ENCODE data around the gene PGA4.

The PGA4 gene

GRCh38 chr11:61273178-61274078 lies 51.3 kb downstream of the PGA4 start:
- Histone ChIP-seq H3K36me3 (ENCODE audit: control insufficient read depth, insufficient read depth, low read length) (peaks cover 3% of the 10 kb centered on the region), H3K9ac (ENCODE audit: low read depth, low read length) (no peak overlapping the region), H3K27me3 (ENCODE audit: control insufficient read depth, insufficient read depth, low read length) (no peaks in the 10 kb centered on the region), H3K4me3 (ENCODE audit: low read depth, low read length) (no peak overlapping the region), H3K9me3 (ENCODE audit: control insufficient read depth, insufficient read depth, low read length) (no peaks in the 10 kb centered on the region), H3K4me1 (ENCODE audit: control insufficient read depth, insufficient read depth, low read length) (no peaks in the 10 kb centered on the region)

GRCh38 chr11:61274084-61274483 lies 51.9 kb downstream of the PGA4 start:
- no peaks in the 10 kb centered on the region for H3K4me1 ChIP-seq (ENCODE audit: control insufficient read depth, insufficient read depth, low read length)
- H3K9me3 ChIP-seq (ENCODE audit: control insufficient read depth, insufficient read depth, low read length) = no peaks in the 10 kb centered on the region
- no peak overlapping the region for H3K4me3 ChIP-seq (ENCODE audit: low read depth, low read length)
- H3K27me3 ChIP-seq (ENCODE audit: control insufficient read depth, insufficient read depth, low read length) = no peaks in the 10 kb centered on the region
- no peak overlapping the region for H3K9ac ChIP-seq (ENCODE audit: low read depth, low read length)
- peaks cover 3% of the 10 kb centered on the region for H3K36me3 ChIP-seq (ENCODE audit: control insufficient read depth, insufficient read depth, low read length)

- no peaks in the 10 kb centered on the region for H3K4me1 ChIP-seq (ENCODE audit: control insufficient read depth, insufficient read depth, low read length)
- peaks cover 3% of the 10 kb centered on the region for H3K36me3 ChIP-seq (ENCODE audit: control insufficient read depth, insufficient read depth, low read length)
- no peak overlapping the region for H3K4me3 ChIP-seq (ENCODE audit: low read depth, low read length)
These were observed 53.0 kb downstream of the PGA4 start for GRCh38 chr11:61275191-61275590.

GRCh38 chr11:61277186-61278000 lies 55.2 kb downstream of the PGA4 start:
- Histone ChIP-seq H3K9me3 (ENCODE audit: control insufficient read depth, insufficient read depth, low read length) (no peaks in the 10 kb centered on the region), H3K4me3 (ENCODE audit: low read depth, low read length) (no peak overlapping the region), H3K4me1 (ENCODE audit: control insufficient read depth, insufficient read depth, low read length) (no peaks in the 10 kb centered on the region), H3K36me3 (ENCODE audit: control insufficient read depth, insufficient read depth, low read length) (peaks cover 7% of the 10 kb centered on the region), H3K27me3 (ENCODE audit: control insufficient read depth, insufficient read depth, low read length) (peaks cover 3% of the 10 kb centered on the region), H3K9ac (ENCODE audit: low read depth, low read length) (no peak overlapping the region)

More at GRCh38 chr11:61275191-61275590, 53.0 kb downstream of the PGA4 start:
- H3K27me3 ChIP-seq (ENCODE audit: control insufficient read depth, insufficient read depth, low read length) = no peaks in the 10 kb centered on the region
- no peaks in the 10 kb centered on the region for H3K9me3 ChIP-seq (ENCODE audit: control insufficient read depth, insufficient read depth, low read length)
- no peak overlapping the region for H3K9ac ChIP-seq (ENCODE audit: low read depth, low read length)

GRCh38 chr11:61278001-61278470 lies 55.9 kb downstream of the PGA4 start:
- Histone ChIP-seq H3K27me3 (ENCODE audit: control insufficient read depth, insufficient read depth, low read length) (peaks cover 4% of the 10 kb centered on the region), H3K4me1 (ENCODE audit: control insufficient read depth, insufficient read depth, low read length) (no peaks in the 10 kb centered on the region), H3K36me3 (ENCODE audit: control insufficient read depth, insufficient read depth, low read length) (peaks cover 11% of the 10 kb centered on the region), H3K9ac (ENCODE audit: low read depth, low read length) (no peak overlapping the region), H3K9me3 (ENCODE audit: control insufficient read depth, insufficient read depth, low read length) (no peaks in the 10 kb centered on the region), H3K4me3 (ENCODE audit: low read depth, low read length) (no peak overlapping the region)

- H3K27me3 ChIP-seq (ENCODE audit: control insufficient read depth, insufficient read depth, low read length) = peaks cover 4% of the 10 kb centered on the region
- no peaks in the 10 kb centered on the region for H3K9me3 ChIP-seq (ENCODE audit: control insufficient read depth, insufficient read depth, low read length)
- no peak overlapping the region for H3K9ac ChIP-seq (ENCODE audit: low read depth, low read length)
- peaks cover 12% of the 10 kb centered on the region for H3K36me3 ChIP-seq (ENCODE audit: control insufficient read depth, insufficient read depth, low read length)
- H3K4me1 ChIP-seq (ENCODE audit: control insufficient read depth, insufficient read depth, low read length) = no peaks in the 10 kb centered on the region
- no peak overlapping the region for H3K4me3 ChIP-seq (ENCODE audit: low read depth, low read length)
These were observed 58.0 kb downstream of the PGA4 start for GRCh38 chr11:61279934-61280659.

- H3K36me3 ChIP-seq (ENCODE audit: control insufficient read depth, insufficient read depth, low read length) = peaks cover 19% of the 10 kb centered on the region
- H3K27me3 ChIP-seq (ENCODE audit: control insufficient read depth, insufficient read depth, low read length) = peaks cover 4% of the 10 kb centered on the region
- no peak overlapping the region for H3K4me3 ChIP-seq (ENCODE audit: low read depth, low read length)
- no peaks in the 10 kb centered on the region for H3K9me3 ChIP-seq (ENCODE audit: control insufficient read depth, insufficient read depth, low read length)
- H3K4me1 ChIP-seq (ENCODE audit: control insufficient read depth, insufficient read depth, low read length) = no peaks in the 10 kb centered on the region
- H3K9ac ChIP-seq (ENCODE audit: low read depth, low read length) = no peak overlapping the region
These were observed 58.9 kb downstream of the PGA4 start for GRCh38 chr11:61280883-61281580.

Measured in iPS-15b (cell line).